Measurements from ENCODE around the gene H3-3A.

H3-3A gene

DNA sequence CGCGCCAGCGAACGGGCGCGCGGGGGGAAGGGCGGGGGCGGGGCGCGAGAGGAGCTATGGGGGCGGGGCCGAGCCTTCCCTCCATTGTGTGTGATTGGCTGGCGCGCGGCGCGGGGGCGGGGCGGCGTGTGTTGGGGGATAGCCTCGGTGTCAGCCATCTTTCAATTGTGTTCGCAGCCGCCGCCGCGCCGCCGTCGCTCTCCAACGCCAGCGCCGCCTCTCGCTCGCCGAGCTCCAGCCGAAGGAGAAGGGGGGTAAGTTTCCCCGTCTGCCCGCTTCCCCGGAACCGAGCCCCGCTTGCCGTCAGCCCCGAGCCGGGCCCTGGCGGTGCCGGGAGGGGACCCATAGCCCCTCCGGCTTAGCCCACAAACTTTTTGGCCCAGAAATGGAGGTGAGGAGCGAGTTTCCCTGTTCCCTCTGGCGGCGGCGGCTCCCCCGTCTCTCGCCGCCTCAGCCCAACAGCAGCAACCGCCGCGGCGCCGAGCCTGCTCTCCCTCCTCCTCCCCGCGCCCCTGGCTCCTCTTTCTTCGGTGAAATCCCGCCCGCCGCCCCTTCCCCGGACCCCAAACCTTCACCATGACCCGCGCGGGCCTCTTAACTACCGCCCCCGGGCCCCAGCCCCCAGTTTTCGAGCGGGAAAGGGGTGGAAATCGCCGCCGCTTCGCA is at the start of gene H3-3A:
Gene H3-3A, plus strand, starts transcription at position 159 of the 666 bp plus-strand sequence. CDS start 1,636 bp downstream, outside the sequence.
- peak; percentile 95 for DNase-seq (ENCODE audit: low spot score)

DNA sequence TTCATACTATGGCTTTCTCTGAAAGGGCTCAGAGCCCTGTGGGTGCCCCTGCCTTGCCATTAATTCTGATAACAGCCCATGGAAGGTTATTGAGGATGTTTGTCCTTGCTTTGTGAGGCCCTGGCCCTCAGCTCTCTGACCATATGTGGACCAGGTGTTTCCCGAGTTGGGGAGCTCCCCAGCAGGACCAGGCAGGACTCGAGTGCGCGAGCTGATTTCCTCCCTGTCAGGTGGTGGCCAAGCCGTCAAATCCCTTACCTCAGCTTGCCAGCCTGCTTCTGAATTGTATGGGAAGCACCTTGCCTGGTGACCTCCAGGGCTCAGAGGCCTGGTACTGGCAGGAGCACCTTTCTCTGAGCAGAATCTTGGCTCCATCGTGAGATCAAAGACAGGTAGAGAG is 45.4 kb upstream of the H3-3A start:
- no peak for DNase-seq (ENCODE audit: low spot score)

DNA sequence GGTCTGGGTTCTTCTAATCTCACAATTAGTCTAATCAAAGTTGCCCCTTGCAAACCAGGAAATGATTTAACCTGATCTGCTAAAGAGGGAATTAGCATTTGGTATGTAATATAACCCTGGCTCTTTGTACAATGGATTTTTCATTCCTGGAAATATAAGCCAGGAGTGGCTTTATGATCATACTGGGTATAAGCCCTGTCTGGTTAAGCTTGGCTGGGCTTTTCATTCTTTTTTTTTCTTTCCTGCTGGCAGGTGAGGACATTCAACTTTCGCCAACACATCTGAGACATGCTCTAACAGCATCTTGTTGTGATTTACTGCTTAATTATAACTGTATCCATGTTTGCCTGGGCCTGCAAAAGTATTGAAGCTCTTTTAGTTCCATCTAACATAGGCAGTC is 42.9 kb upstream of the H3-3A start:
- DNase-seq (ENCODE audit: low spot score), result no peak

DNA sequence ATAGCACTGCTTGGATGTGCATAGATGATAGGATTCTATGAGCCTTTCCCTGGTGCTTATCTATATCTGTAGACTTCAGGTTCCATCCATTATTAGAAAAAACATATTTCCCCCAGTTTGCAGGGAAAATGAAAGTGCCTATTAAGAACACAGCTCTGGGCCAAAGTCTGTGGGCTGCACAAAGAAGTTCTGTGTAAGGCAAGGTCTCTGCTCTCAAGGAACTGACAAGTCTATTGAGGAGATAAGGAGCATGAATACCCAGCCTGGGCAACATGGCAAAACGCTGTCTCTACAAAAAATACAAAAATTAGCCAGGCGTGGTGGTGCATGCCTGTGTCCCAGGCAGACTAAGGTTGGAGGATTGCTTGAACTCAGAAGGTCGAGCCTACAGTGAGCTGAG is 41.1 kb upstream of the H3-3A start:
- DNase-seq (ENCODE audit: low spot score), result no peak

DNA sequence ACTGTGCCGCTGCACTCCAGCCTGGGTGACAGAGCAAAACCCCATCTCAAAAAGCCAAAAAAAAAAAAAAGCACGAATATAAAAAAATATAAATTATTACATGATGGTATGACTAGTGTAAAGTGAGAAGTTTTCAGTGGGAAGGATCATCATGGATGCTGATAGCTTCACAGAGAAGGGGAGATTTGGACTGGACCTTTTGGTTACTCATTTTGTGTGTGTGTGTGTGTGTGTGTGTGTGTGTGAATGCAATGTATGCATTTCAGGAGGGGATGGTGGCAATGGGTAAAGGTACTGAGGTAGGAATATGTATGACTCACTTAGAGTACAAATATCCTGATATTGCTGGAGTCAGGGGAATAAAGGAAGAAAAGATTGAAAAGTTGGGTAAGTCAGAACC is 40.7 kb upstream of the H3-3A start:
- no peak for DNase-seq (ENCODE audit: low spot score)

DNA sequence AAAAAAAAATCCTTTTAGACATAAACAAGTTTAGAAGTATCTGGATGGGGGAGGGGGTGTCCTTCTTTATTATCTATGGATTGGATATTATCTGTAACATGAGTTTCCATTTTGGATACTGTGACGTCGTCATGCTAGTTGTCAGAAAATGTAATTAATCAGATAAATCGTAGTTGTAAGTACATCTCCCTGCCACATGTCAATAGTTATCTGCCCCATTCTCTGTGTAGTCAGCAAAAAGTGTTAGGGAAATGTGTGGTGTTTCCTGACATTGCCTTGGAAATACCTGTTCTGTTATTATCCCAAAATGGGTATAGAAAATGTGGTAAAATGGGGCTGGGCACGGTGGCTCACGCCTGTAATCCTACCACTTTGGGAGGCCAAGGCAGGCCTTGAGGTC is 38.8 kb upstream of the H3-3A start:
- no peak for DNase-seq (ENCODE audit: low spot score)

DNA sequence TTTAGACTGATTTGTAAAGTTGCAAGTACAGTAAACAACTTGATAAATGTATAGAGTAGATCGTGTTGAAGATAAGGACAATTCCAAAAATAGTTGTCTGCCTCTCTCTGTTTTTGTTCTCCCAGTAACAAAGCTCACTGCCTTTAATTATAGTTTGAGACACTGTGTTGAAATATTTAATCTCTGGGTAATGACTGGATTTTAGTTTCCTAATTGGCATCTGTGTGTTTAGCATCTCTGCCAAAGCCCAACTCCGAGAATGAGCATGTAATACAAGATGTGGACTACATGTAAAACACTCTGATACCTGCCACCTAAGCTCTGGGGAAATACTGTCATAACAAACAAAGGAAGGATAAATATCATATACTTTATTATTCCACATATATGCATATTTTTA is 35.7 kb upstream of the H3-3A start:
- DNase-seq (ENCODE audit: low spot score), result no peak

DNA sequence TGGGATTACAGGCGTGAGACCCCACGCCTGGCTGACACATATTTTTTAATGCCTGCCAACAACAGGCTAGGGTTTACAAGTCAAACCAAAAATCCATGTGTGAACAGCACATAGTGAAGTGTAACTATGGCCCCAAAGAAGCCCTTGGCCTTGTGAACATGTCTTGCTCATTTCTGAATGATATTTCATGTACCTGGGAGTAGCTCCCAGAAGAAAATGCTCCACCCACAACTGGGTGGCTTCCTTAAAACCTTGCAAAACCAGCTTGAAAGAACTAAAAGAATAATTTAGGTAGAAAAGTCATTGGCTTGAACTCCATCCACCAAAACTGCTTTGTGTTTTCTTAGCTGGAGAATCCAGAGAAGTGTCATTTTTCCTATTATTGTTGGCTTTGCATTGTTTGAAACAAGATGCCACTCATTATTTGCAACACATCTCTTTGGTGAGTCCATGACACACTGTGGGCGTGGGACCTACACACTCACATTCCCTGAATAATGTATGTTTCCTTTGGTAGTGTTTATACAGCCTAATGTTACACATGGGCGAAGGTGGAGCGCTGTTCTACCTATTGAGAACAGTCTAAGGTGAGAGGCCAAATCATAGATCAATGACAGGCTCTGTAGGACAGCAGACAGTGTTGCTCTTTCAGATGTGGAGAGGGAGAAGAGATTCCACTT is 34.8 kb upstream of the H3-3A start:
- no peak for DNase-seq (ENCODE audit: low spot score)

DNA sequence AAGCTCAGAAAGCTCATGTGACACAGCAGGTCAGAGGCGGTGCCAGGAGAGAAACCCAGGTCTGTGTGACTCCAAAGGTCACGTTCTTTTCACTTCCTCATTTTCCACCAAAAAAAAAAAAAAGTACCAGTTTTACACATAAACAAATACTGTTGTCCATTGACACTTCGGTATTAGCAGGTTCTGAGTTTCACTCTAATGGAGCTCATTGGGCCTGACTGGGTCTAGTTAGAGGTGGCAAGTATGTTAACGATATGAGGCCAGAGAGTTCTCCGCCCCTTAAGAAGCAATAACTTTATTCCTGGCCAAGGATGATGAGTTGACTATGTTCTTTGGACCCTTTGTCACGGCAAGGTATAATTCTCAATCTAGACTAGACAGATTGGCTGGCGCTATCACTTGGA is 33.4 kb upstream of the H3-3A start:
- DNase-seq (ENCODE audit: low spot score), result no peak

DNA sequence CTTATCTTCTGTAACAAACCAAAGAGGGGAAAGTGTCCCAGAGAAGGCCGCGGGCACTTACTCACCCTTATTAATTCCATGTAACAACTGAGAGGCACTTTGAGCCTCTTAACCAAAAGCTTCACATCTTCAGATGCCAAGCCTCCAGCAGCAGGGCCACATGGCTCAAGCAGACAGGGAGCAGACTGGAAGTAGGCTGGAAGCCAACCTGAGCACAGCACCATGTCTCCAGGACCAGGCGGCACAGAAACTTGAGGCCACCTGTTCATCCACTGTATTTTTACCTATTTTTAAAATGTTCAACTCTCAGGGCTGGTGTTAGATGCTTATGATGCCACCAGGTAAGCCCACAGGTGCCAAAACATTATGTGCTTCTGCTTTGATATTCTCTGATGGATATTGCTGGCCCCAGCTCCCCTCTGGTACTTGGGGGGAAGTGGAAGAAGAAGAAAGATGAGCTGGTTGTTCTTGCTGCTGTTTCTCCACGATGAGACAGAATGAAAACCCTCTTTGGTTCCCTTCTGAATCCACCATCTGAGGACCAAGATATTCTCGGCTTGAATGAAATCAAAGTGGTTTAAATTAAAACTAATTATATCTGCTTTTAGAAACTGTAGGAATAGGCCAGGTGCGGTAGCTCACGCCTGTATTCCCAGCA is 32.8 kb upstream of the H3-3A start:
- no peak for DNase-seq (ENCODE audit: low spot score)

DNA sequence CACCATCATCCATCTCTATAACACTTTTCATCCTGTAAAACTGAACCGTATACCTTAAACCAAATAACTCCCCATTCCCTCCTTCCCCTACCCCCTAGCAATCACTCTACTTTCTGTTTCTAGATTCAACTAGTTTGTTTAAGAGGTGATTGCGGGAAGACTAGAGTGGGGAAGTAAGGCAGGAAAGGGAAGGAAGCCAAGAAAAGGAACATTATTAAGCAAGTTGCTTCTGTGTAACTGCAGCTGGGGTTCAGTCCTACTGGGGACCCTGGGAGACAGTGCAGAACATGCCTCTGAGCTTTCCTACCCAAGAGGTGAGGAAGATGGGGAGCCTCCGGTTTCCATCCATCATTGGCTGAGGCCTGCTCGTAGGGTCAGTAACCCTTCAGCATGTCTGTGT is 28.9 kb upstream of the H3-3A start:
- DNase-seq (ENCODE audit: low spot score), result peak; percentile 39

DNA sequence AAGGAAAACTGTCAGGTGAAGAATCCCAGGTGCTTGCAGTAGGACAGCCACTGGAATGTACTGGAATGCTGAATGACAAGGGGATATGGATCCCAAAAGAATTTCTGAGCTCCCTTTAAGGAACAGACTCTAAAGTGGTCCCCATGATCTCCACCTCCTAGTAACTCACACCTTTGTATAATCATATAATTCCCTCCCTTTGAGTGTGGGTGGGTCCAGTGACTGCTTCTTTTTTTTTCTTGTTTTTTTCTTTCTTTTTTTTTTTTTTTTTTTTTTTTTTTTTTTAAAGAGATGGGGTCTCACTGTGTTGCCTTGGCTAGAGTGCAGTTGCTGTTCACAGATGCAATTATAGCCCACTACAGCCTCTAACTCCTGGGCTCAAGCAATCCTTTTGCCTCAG is 28.5 kb upstream of the H3-3A start:
- no peak for DNase-seq (ENCODE audit: low spot score)

DNA sequence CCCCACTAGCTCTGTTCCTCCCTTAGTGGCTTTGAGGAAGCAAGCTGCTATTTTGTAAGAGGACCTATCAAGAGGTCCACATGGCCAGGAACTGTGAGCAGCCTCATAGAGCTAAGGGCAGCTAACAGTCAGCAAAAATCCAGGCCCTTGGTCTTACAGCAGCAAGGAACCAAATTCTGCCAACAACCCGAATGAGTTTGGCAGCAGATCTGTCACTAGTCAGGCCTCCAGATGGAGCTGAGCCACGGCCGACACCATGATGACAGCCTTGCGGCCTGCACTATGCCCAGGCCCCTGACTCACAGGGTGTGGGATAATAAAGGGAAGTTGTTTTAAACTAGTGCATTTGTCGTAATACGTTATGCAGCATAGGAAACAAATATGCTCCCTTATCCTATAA is 28.0 kb upstream of the H3-3A start:
- DNase-seq (ENCODE audit: low spot score), result peak; percentile 78

DNA sequence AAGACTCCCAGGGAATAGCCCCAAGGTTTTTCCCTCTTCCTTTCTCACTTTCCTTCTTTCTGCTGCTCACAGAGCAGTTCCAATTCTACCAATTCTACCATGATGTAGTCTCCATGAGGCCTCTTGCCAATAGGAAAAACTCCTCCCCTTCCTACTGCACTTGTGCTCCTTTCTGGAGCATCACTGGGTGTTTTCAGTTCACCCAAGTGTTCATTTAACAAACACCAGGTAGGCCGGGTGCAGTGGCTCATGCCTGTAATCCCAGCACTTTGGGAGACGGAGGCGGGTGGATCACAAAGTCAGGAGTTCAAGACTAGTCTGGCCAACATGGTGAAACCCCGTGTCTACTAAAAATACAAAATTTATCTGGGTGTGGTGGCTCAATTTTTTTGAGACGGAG is 26.6 kb upstream of the H3-3A start:
- DNase-seq (ENCODE audit: low spot score), result no peak

DNA sequence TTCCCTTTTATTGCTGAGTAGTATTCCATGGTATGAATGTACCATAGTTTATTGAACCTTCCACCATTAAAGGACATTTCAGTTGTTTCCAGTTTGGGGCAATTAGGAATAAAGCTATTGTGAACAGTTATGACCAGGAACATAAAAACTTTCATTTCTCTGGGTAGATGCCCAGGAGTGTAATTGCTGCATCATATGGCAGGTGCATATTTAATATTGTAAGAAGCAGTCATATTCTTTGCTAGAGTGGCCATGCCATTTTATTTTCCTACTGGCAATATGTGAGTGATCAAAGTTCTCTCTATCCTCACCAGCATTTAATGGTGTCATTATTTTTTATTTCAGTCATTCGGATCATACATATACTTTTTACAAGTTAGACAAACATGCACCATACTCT is 23.9 kb upstream of the H3-3A start:
- no peak for DNase-seq (ENCODE audit: low spot score)

DNA sequence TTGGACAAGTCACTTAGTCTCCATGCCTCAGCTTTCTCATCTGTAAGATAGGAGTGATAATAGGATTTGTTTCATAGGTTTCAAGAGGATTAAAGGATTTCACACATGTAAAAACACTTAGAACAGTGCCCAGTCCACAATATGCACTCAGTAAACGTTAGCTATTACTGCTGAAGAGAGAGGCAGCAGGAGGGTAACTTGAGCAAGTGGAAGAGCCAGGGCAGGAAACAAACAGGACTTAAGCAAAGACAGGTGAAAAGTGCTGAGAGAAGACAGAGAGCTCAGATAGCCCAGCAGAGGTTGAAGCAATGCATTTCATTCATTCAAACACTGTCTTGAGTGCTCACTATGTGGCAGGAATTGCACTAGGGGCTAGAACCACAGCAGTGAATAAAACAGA is 21.1 kb upstream of the H3-3A start:
- DNase-seq (ENCODE audit: low spot score), result no peak

DNA sequence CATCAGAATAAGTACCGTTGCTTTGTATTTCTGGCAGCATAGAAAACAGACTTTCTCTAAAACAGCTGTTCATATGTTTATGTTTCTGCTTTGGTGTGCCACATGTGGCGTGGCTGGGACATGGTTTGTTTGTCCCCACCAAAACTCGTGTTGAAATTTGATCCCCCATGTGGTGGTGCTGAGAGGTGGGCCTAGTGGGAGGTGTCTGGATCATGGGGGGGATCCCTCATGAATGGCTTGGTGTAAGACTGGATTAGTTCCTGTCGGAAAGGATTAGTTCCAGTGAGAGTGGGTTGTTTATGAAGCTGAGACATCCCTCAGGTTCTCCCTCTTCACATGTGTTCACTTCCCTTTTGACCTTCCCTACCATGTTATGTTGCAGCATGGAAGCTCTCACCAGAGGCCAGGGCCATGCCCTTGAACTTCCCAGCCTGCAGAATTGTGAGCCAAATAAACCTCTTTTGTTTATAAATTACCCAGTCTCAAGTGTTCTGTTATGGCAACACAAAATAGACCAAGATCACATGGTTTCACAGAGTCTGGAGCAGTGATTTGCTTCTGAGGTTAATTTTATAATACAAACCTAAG is 17.9 kb upstream of the H3-3A start:
- DNase-seq (ENCODE audit: low spot score), result no peak

DNA sequence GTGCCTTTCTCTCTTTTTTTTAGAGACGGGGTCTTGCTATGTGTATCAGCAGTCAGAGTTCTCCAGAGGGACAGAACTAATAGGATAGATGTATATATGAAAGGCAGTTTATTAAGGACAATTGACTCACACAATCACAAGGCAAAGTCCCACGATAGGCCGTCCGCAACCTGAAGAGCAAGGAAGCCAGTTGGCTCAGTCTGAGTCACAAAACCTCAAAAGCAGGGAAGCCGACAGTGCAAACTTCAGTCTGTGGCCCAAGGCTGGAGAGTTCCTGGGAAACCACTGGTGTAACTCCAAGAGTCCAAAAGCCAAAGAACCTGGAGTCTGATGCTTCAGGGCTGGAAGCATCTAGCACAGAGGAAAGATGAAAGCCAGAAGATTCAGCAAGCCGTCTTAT is 16.3 kb upstream of the H3-3A start:
- no peak for DNase-seq (ENCODE audit: low spot score)

DNA sequence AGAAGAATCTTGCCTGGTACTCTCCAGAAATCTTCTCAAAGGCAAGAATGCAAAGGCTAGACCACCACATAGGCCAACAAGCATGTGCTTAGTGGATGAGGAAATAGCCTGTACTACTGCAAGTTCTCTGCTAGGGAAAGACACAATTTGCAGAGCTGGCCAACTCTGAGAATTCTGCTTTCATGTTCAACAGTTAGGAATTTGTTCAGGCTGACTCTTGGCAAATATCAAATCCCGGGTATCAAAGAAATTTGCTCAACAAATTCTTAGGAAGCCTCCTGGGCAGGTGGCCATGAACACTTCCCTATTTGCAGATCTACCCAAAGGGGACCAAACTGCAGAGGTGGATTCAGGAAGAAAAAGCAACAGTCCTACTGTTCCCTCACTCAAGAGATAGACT is 15.0 kb upstream of the H3-3A start:
- DNase-seq (ENCODE audit: low spot score), result no peak

DNA sequence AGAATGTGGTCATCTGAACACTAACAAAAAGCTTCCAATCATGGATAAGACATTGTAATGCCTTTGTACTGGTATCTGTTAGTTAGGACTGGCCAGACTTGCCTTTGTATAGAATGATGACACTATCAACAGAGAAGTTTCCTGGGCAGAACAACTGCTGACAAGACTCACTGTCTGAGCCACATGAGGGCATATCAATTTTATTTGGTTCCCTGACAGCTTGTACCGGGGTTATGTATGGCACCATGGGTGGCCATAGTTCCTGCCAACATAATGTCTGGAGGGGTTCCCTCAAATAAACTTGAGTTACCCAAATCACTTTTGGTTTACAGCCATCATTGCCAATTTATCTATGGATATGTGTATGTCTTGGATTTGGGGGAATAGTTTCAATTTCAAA is 13.6 kb upstream of the H3-3A start:
- DNase-seq (ENCODE audit: low spot score), result no peak

DNA sequence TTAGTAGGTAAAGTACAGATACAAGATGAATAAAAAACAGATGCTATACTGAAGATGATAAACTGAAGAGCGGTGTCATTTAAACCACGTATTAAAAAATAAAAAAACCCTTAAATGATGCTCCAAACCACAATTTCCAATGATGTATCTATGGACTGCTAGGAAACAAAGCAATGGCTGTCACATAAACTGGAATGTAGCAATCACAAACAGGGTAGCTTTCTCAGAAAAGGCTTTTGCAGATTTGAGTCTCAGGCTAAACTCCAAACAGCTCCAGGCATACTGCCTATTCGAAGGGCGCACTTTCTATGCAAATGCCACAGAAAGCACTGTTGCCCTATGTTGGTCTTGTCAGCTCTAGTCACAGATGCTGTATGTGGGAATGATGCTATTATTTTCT is 12.4 kb upstream of the H3-3A start:
- no peak for DNase-seq (ENCODE audit: low spot score)

DNA sequence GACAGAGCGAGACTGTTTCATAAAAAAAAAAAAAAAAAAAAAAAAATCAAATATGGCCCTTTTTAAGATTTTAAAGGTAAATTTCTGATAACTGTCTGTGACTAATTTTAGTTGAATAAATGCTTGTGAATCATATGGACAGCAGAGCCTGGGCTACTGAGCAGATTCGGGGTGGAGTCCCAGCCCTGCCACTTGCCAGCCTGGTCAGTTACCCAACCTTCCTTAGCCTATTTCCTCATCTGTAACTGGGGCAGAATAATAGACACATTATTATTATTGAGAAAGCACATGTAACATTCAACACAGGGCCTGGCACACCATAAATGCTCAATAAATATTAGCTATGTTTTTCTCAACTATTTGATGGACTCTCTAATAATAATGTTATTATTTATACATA is 11.2 kb upstream of the H3-3A start:
- DNase-seq (ENCODE audit: low spot score), result no peak

DNA sequence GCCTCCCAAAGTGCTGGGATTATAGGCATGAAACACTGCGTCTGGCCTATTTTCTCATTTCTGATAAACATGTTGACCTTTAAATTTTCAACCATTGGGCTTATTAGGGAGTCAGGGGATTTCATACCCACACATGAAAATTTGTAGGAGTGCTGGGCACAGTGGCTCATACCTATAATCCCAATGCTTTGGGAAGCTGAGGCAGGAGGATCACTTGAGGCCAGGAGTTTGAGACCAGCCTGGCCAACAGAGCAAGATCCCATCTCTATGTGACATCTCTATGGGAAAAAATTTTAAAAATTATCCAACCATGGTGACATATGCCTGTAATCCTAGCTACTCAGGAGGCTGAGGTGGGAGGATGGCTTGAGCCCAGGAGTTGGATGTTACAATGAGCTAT is 10.5 kb upstream of the H3-3A start:
- DNase-seq (ENCODE audit: low spot score), result no peak
